ENCODE measurements around the gene PARN.

GRCh38 chr16:14434860-14435259 is 195.2 kb downstream of the PARN start:
- TF ChIP-seq BRCA1 (IDR thresholded peaks at IDR 0.05; ENCODE audit: low read depth, low read length) (no peak), CREB1 (IDR thresholded peaks at IDR 0.05) (no peak), SIN3A (conservative IDR thresholded peaks at IDR 0.05 in 1 of 2, IDR thresholded peaks at IDR 0.05 in 1 of 2; ENCODE audit: low read depth in 1 of 2, low read length in 2 of 2) (no peak), EP300 (IDR thresholded peaks at IDR 0.05; ENCODE audit: borderline replicate concordance in 1 of 2, low read depth in 2 of 2, low read length in 2 of 2) (no peak), TAF1 (IDR thresholded peaks at IDR 0.05; ENCODE audit: low read depth, low read length) (no peak), YY1 (IDR thresholded peaks at IDR 0.05; ENCODE audit: low read depth, low read length) (no peak), POLR2AphosphoS5 (IDR thresholded peaks at IDR 0.05; ENCODE audit: low read depth, low read length) (no peak), NRF1 (IDR thresholded peaks at IDR 0.05; ENCODE audit: low read depth, low read length) (no peak), CTCF (IDR thresholded peaks at IDR 0.05; ENCODE audit: control extremely low read depth in 1 of 3, insufficient read depth in 1 of 3, low read depth in 1 of 3, low read length in 3 of 3) (no peak), ATF2 (IDR thresholded peaks at IDR 0.05; ENCODE audit: low read length) (no peak), SRF (IDR thresholded peaks at IDR 0.05; ENCODE audit: low read depth, low read length) (no peak), SUZ12 (IDR thresholded peaks at IDR 0.05; ENCODE audit: low read length) (no peak)
